Stomach (tissue), 4 donors: ENCODE results near the gene HGD.

Experiments
- POLR2A ChIP-seq, 4 donors: fragments of 450-650 bp; IDR thresholded peaks; one replicate each; pipeline ENCODE4 v1.6.1; 2016; ENCODE audit warnings: antibody characterized with exemption in 4 of 4, control low read depth in 2 of 4, mild to moderate bottlenecking in 1 of 4, moderate library complexity in 1 of 4
- TF ChIP-seq, protein P1 (sequence below), 7 experiments: fragments of 450-650 bp in 4 of 7; fragments of 200-600 bp in 3 of 7; sonication (generic) in 3 of 7; IDR thresholded peaks; one replicate each; pipeline ENCODE4 v1.5.1; 2016 to 2019; ENCODE audit warnings: antibody characterized with exemption in 7 of 7, control low read depth in 2 of 7, mild to moderate bottlenecking in 1 of 7

DNA sequence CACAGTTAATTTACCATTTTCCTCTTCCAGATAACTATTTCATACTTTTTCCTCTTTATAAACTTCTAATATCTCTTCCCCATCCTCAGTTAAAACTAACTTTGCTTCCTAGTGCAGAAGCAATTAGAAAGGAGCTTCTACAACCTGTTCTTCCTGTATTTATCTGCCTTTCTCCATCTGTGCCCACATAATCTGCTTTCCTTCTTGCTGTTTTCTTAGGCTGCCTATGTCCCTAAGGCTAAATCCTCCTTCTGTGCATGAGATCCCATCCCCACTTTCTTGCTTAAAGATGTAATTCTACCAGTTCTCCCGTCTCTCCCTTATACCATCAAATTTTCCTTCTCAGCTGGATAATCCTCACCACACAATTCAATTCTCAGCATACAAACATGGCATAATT, 28.3 kb upstream of the HGD start:
- TF ChIP-seq, protein P1, sequence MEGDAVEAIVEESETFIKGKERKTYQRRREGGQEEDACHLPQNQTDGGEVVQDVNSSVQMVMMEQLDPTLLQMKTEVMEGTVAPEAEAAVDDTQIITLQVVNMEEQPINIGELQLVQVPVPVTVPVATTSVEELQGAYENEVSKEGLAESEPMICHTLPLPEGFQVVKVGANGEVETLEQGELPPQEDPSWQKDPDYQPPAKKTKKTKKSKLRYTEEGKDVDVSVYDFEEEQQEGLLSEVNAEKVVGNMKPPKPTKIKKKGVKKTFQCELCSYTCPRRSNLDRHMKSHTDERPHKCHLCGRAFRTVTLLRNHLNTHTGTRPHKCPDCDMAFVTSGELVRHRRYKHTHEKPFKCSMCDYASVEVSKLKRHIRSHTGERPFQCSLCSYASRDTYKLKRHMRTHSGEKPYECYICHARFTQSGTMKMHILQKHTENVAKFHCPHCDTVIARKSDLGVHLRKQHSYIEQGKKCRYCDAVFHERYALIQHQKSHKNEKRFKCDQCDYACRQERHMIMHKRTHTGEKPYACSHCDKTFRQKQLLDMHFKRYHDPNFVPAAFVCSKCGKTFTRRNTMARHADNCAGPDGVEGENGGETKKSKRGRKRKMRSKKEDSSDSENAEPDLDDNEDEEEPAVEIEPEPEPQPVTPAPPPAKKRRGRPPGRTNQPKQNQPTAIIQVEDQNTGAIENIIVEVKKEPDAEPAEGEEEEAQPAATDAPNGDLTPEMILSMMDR (IDR thresholded peaks at IDR 0.05): no peak
- no peak for TF ChIP-seq POLR2A (IDR thresholded peaks at IDR 0.05)
